NCI-H2196 (cell line): Measurements from ENCODE around the gene ANKRD13C.
"Not testable (repeated sequence)": the region's sequence is repeated elsewhere in the genome, so short reads cannot be mapped to it uniquely, and the experiment has no call there.

Source experiments
- DNase-seq: peaks from one replicate; lab custom pipeline; 2025; ENCODE audit not compliant: unreplicated experiment; lab: John Stamatoyannopoulos, UW

ANKRD13C gene

DNA sequence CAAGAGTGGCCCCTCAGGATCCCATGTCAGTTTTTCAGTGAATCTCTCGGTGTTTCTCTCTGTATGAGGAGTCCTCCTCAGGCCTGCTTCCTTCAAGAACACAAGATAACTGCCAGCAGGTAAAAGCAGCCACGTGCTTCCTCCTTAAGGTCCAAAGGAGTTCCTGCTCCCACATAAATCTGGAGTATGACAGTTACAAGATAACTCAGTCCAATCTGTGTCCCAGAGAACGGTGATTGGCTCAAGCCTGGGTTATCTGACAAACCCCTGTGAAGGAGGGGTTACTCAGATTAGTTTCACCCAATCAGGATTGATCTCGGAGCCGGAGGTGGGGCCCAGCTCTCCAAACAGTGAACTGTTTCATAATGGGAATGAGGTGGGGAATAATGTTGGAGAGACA is 5.8 kb upstream of the ANKRD13C start:
- DNase-seq, result no peak

DNA sequence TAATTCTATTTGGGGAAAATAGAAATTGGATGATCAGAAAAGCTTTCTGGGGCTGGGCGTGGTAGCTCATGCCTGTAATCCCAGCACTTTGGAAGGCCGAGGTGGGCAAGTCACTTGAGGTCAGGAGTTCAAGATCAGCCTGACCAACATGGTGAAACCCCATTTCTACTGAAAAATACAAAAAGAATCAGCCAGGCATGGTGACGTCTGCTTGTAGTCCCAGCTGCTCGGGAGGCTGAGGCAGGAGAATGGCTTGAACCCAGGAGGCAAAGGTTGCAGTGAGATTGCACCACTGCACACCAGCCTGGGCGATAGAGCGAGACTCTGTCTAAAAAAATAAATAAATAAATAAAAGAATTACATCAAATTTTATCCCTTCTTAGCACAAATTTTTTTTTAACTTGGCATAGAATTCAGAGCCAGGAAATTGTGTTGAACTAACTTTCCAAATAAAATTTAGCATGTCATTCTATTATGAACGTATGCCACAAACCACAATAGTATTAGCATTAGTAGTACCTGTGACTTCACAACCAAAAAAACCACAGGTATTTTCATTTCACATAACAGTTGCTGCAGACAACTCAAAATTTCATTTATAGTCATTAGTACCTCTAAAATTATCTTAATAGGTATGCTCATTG is 4.5 kb upstream of the ANKRD13C start:
- DNase-seq, result no peak

DNA sequence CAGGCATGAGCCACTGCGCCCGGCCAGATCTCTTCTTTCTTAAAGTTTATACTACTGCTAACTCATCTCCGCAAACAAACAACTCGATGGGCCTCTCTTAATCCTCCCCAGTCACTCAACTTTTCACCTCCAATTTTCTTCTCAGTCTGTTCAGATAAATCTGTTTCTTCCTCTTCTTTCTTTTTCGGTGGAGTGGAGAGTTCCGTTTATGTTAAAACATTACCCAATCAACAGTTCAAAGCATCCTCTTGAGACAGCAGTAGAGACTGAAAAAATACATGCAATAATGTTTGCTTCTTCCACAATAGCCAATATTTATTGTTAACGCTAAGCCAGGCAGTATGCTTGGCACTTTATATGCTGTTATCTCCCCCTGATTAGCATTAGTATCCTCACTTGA is 1.4 kb upstream of the ANKRD13C start:
- DNase-seq, result no peak

DNA sequence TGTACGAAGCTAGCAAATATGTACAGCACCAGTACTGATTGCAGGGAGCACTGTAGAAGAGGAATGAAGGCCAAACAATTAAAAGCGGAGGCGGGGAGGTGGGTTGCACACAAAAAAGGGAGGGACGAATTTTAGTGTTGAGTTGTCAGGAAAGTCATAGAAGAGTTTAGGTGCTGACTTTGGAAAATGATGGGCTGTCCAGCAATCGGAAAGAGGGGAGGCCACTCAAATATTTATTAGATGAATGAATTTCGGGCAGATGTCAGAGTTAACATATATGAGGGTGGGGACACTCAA is 537 bp upstream of the ANKRD13C start:
- DNase-seq, result no peak

DNA sequence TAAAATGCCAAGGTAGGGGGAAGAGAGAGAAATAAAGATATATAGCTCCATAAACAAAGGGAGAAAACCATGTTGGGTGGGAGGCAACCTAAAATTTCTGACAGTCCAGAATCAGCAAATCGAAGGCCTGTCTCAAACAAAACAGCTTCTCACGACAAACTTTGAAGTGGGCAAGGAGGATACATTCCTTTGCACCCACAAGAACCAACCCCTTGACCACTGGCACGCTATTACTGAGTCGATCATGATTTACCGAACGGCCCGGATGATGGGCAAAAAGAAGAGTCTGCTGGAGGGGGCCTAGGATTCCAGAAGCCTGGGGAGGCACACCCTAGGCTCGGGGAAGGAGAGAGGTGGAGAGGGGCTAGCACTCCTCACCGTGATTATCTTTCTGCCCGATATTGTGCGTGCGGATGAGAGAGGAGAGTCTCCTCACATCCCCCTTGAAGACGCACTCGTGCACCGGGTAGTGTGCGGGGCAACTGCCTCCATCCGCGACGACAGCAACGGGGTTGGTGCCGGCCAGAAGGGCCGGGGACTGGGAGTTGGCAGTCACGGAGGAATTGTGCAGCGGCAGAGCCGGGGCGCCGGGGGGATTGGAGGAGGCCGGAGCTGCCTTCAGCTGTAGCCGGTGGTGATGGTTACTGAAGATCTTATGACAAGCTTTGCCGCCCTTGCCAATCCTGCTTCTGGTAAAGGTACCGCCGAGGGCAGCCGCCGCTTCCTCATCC is 756 bp downstream of the ANKRD13C start:
- DNase-seq, result no peak

DNA sequence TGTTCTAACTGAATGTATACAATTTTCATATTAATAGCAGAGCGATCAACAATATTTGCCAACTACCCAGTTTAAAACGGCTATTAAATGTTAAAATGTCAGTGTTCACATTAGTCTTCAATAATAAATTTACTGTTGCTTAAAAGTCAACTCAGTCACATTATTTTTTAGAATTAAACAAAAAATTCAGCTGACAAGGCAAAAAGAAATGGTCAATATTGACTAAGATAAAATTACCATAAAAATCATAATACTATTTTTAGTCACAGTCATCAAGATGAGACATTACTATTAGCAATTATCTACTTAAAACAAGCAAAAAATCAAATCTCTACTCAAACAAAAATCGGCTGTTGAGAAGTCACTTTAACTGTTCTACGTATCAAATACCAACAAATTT is 1.5 kb downstream of the ANKRD13C start:
- no peak for DNase-seq

DNA sequence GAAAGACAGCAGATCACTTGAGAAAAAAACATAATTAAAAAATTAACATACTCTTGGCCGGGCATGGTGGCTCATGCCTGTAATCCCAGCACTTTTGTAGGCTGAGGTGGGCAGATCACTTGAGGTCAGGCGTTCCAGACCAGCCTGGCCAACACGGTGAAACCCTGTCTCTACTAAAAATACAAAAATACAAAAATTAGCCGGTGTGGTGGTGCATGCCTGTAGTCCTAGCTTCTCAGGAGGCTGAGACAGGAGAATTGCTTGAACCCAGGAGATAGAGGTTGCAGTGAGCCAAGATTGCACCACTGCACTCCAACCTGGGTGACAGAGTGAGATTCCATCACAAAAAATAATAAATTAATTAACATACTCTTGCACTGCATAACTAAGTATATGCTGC is 4.7 kb downstream of the ANKRD13C start:
- DNase-seq, result not testable (repeated sequence)

DNA sequence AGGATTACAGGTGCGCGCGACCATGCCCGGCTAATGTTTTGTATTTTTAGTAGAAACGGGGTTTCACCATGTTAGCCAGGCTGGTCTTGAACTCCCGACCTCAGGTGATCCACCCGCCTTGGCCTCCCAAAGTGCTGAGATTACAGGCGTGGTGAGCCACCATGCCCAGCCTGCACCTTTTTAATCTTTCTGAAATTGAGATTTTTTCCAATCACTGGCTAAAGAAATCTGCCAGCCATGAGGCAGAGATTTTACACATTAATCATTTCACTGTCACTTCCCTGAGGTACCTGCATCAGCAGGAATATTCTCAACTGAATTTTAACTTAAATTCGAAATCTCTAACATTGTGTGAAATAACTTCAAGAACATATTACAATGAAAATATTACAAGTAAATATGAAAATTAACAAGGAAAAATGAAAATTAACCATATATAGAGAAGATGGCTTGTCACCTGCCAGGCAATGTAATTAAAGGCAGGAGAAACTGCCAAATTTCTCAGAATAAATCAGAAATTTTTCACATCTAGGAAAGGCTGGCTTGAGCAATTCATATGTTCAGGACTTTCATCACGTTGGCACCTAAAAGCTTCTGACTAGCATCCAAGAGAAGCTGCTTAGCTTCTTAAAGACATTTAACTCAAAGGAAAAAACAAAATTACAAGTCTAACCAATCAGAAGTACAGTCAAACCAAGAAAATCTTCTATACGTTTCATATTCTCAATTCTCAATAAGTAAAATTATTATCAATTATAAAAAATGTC is 5.9 kb downstream of the ANKRD13C start:
- no peak for DNase-seq

DNA sequence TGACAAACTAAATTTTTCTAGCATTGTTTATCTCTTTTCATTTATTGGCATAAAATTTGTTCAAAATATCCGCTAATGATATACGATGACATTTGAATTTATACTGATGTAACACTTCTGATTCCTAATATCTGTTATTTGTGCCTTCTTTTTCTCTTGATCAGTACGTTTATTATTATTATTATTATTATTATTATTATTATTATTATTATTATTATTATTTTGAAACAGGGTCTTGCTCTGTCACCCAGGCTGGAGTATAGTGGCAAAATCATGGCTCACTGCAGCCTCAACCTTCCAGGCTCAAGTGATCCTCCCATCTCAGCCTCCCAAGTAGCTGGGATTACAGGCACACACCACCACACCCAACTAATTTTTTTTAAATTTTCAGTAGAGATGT is 14.9 kb downstream of the ANKRD13C start:
- DNase-seq, result not testable (repeated sequence)

DNA sequence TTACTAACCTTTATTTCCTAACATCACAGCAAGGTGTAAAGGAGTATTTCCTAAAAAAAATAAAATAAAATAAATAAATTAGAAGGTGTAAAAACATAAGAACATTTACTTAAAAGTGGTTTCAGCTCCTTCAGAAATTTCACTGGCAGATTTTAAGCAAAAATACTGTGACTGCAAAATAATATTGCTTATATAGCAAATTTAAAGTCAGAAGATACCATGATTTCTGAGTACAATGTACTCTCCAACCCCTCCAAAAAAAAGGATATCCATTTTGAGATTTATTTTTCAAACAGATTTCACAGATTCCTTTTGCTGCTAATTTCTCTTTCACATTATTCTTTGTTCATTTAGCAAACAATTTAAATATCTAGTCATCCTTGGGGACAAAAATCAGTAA is 18.5 kb downstream of the ANKRD13C start:
- no peak for DNase-seq

DNA sequence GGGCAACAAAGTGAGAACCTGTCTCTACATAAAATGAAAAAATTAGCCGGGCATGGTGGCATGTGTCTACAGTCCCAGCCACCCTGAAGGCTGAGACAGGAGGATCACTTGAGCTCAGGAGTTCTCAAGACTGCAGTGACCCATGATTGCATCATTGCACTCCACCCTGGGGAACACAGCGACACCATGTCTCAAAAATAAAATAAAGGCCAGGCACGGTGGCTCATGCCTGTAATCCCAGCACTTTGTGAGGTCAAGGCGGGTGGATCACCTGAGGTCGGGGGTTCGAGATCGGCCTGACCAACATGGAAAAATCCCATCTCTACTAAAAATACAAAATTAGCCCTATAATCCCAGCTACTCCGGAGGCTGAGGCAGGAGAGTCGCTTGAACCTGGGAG is 20.1 kb downstream of the ANKRD13C start:
- no peak for DNase-seq

DNA sequence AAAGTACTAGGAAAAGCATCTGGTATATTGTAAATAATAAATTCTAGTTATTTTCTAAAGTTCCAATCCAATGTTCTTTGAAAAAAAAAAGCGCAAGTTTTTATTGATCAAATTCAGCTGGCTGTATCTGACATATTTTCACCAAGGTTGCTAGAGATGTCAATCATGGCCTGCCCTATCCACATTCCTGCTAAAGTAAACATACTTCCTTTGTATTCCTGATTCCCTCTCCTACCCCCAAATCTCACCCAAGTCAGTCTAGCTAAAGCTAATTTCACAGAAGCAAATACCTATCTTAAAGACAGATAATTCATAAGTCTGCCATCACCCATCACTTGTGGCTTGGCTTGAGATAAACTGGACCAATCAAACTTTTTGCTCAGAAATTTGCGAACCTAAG is 21.3 kb downstream of the ANKRD13C start:
- no peak for DNase-seq

DNA sequence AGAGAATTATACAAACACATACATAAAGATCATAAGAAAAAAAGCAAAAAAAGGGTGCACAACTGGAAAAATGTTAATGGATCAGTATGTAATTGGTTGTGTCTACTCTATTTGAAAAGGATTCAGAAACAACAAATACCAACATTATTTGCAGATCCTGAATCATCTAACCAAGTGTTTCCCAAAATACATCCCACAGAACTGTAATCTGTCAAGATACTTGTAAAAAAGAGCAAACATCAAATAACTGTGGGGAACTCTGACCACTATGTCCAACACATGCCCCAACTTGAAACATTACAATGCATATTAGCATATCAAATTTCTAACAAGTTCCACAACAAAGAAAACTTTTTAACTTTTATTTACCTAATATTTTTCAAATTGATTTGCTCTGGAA is 22.6 kb downstream of the ANKRD13C start:
- no peak for DNase-seq

DNA sequence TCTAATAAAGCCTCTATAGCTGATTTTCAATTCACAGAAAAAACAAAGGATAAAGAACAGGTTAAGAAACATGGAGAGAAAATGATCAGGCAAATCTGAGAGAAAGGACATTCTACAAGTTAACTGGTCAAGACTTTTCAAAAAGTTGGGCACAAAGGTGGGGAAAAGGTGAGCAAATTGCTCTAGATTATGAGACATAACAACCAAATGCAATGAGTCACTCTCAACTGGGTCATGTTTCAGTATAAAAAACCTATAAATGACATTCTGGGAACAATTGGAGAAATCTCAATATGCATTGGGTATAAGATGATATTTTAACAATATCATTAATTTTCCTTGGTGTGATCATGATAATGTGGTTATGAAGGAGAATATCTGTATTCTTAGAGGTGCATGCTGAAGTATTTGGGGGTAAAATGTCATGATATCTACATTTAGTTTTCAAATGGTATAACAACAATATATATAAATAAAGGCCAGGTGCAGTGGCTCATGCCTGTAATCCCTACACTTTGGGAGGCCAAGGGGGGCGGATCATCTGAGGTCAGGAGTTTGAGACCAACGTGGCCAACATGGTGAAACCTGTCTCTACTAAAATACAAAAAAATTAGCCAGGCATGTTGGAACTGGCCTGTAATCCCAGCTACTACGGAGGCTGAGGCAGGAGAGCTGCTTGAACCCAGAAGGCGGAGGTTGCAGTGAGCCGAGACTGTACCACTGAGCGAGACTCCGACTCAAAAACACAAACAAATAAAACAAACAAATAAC is 27.0 kb downstream of the ANKRD13C start:
- DNase-seq, result no peak

DNA sequence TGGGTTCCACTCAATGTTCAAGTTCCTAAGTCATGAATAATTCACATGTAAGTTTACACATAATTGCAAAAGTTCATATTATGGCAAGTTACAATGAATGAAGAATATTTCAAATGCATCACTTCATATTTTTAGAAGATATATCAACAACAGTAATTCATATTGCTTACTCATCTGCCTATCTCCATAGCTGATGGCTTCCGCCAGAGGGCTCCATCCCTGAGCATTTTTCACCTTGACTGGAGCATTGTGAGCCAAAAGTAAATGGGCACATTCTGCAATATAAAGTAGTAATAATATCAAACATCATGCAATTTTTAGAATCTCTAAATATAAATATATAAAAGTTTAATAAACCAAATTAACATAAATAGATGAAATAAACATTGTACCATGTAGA is 29.8 kb downstream of the ANKRD13C start:
- no peak for DNase-seq

DNA sequence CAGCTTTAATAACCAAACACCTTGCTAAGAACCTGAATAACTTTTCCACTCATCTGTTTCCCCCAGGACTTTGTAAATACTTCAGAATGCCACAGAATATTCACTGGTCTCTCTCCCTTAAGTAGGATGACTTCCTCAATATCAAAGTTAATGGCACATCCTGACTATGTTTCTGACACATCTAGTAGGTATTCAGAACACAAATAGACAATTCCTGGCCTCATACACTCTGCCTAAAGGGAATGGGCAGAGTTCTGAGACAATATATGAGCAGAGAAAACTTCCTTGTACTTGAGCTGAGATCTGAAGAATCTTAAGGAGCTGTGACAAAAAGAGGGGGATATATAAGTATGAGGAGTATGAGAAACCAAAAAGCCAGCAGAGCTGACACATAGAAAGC is 34.8 kb downstream of the ANKRD13C start:
- no peak for DNase-seq

DNA sequence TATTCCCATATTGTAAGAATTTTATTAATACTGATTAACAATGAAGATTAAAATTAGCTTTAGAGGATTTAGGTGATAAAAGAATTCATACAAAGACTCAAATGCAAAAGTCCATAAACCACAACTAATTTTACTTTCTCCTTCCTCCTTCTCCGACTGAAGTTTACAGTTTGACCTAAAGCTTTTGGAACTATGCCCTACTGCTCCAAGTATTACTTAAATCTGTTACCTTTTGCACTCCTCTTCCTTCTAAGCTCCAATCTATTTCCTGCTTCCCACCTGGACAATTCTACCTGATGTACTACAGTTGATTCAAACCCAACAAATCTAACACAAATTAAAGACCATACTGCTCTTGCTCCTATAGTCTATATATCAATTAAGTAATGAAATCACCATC is 36.3 kb downstream of the ANKRD13C start:
- no peak for DNase-seq

DNA sequence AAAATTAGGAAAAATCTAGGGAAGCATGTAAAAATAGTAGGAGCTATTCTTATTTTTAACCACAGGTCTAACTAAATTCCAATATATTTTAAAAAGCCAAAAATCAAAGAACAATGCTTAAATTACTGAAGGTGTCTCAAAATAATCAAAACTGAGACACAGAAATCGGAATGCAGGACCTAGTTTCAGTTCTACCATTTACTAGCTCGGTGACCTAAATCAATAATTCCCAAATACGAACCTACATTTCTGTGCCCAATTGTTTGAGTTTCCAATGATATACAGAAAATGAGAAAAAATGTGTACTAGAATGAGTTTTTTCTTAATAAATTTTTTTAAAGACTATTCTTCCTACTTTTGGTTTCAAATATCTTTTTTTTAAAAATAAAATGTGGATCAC is 37.4 kb downstream of the ANKRD13C start:
- no peak for DNase-seq

DNA sequence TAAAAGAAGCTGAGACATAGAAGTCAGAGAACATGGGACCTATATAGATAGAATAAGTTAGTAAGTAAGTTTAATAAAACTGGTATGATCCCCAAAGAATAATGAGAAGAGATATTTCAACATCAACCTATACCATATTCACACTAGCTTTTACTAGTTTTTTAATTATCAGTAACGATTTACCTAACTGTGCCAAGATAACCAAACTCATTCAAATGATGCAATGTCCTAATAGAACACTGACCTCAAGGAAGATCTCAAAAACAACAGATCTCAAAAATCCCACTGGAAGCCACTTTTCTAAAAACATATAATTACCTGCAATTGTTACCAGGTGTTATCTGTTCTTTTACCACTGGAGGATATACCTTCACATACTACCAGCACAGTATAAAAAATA is 38.7 kb downstream of the ANKRD13C start:
- DNase-seq, result no peak

DNA sequence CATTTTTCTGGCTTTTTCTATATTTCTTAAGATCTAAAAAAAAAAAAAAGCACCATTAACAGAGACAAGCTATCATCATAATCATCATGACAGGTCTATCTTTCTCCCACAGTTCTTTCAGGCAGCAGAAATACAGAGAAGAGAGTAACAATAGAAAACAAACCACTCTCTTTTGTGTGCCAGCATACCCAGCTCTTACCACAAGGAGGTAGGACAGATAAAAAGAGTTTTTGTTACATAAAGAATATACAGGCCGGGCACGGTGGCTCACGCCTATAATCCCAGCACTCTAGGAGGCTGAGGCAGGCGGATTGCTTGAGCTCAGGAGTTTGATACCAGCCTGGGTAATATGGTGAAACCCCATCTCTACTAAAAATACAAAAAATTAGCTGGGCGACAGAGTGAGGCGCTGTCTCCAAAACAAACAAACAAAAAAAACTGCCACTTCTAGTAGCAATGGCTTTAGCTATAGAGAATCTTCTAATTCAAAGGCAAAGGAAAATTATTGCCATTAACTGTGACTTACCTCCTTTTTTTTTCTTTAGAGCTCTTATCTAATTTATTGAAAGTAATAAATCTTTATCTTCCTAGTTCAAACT is 39.7 kb downstream of the ANKRD13C start:
- DNase-seq, result no peak

DNA sequence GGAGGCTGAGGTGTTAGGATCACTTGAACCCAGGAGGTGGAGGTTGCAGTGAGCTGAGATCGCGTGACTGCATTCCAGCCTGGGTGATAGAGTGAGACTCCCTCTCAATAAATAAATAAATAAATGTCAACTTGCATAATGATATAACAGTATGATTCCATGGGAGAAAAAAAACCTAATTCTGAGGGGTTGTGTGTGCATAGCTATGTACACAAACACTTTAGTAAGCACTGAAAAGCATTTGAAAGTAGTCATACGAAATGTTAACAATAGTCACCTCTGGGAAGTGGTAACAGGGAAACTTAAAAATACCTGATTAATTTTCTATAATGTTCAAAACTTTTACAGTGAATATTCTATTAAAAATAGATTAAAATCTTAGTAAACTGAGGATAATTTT is 43.2 kb downstream of the ANKRD13C start:
- DNase-seq, result no peak
